Upper lobe of left lung (tissue), 4 donors: ENCODE measurements around the gene USP31.

Source experiments
- EP300 ChIP-seq, 4 donors: sonication (generic); formaldehyde crosslinking; IDR thresholded peaks; one replicate each; pipeline ENCODE4 v1.5.1; 2017; ENCODE audit warnings: antibody characterized with exemption in 4 of 4, control low read depth in 2 of 4
- POLR2A ChIP-seq, 4 donors: fragments of 450-650 bp; IDR thresholded peaks; one replicate each; pipeline ENCODE4 v1.5.1; 2016 to 2017; ENCODE audit warnings: antibody characterized with exemption in 4 of 4, mild to moderate bottlenecking in 2 of 4
- POLR2AphosphoS5 ChIP-seq, 2 donors: sonication (generic); formaldehyde crosslinking; IDR thresholded peaks; one replicate each; pipeline ENCODE4 v1.5.1; 2017; ENCODE audit warnings: antibody characterized with exemption in 2 of 2
- TF ChIP-seq, protein P1 (sequence below), 6 experiments: fragments of 450-650 bp in 4 of 6; fragments of 200-600 bp in 2 of 6; sonication (generic) in 2 of 6; IDR thresholded peaks; one replicate each; pipeline ENCODE4 v1.5.1; 2016 to 2019; ENCODE audit warnings: antibody characterized with exemption in 6 of 6

DNA sequence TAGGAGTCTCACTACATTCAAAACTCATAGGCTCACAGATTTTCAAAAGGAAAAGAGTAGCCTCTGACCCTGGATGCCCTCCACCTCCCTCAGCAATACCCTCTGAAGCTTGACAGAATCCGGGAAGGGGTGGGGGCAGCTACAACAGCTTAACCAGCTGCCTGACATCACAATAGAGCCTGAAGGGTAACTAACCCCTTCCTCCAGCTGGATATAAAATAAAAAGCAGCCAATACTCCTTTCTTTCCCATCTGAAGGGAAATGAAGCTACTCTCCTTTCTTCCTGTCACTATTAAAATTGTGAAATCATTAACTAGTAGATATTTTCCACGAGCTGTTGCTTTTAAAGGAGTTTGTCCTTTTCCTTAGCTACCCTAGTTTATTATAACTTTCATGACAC, 24.0 kb downstream of the USP31 start:
- TF ChIP-seq, protein P1, sequence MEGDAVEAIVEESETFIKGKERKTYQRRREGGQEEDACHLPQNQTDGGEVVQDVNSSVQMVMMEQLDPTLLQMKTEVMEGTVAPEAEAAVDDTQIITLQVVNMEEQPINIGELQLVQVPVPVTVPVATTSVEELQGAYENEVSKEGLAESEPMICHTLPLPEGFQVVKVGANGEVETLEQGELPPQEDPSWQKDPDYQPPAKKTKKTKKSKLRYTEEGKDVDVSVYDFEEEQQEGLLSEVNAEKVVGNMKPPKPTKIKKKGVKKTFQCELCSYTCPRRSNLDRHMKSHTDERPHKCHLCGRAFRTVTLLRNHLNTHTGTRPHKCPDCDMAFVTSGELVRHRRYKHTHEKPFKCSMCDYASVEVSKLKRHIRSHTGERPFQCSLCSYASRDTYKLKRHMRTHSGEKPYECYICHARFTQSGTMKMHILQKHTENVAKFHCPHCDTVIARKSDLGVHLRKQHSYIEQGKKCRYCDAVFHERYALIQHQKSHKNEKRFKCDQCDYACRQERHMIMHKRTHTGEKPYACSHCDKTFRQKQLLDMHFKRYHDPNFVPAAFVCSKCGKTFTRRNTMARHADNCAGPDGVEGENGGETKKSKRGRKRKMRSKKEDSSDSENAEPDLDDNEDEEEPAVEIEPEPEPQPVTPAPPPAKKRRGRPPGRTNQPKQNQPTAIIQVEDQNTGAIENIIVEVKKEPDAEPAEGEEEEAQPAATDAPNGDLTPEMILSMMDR (IDR thresholded peaks at IDR 0.05) = no peak
- no peak for TF ChIP-seq POLR2A (IDR thresholded peaks at IDR 0.05)
- TF ChIP-seq POLR2AphosphoS5 (IDR thresholded peaks at IDR 0.05) = no peak
- TF ChIP-seq EP300 (IDR thresholded peaks at IDR 0.05) = no peak
